Natural killer cell (primary cell): ENCODE data around the gene CROCC. TPM values are rescaled to one million over a fixed set of nuclear protein-coding genes. Genes with fewer than 3 reads are reported as not detected.

Source experiments
- ATAC-seq, 3 donors: fragments of 150-1000 bp in 2 of 3; fragments of 200-7000 bp in 1 of 3; cut with Tn5 transposase; 1 replicate in 1 of 3; 2 replicates in 2 of 3; pipeline ENCODE4 v1.10.0; 2021; ENCODE audit warnings: mild to moderate bottlenecking in 2 of 3, moderate library complexity in 2 of 3
- DNase-seq, 2 donors: peaks; one replicate each; pipeline versions ENCODE4 v3.0.0 to v3.0.0-alpha.2; 2013 to 2021; ENCODE audit warnings: mixed read lengths in 1 of 2
- H3K27ac ChIP-seq: one replicate; pipeline ENCODE4 v1.5.1; 2013; ENCODE audit warnings: mild to moderate bottlenecking, low read length
- H3K27me3 ChIP-seq: one replicate; pipeline ENCODE4 v1.6.1; 2013; ENCODE audit warnings: low read length; ENCODE audit not compliant: control insufficient read depth, insufficient read depth
- H3K36me3 ChIP-seq: one replicate; pipeline ENCODE4 v1.6.1; 2013; ENCODE audit warnings: low read length; ENCODE audit not compliant: control insufficient read depth, insufficient read depth
- H3K4me1 ChIP-seq: one replicate; pipeline ENCODE4 v1.6.1; 2013; ENCODE audit warnings: low read length; ENCODE audit not compliant: control insufficient read depth, insufficient read depth
- H3K4me3 ChIP-seq: one replicate; pipeline ENCODE4 v1.5.1; 2013; ENCODE audit warnings: low read length
- H3K9me3 ChIP-seq: one replicate; pipeline ENCODE4 v1.6.1; 2013; ENCODE audit warnings: low read length; ENCODE audit not compliant: control insufficient read depth, insufficient read depth
- H3K27ac Mint-ChIP-seq, 2 donors: one replicate each; pipeline ENCODE4 v1.8.0; 2022; ENCODE audit warnings: mild to moderate bottlenecking in 2 of 2, mixed read lengths in 2 of 2, moderate library complexity in 1 of 2
- H3K27me3 Mint-ChIP-seq, 2 donors: one replicate each; pipeline ENCODE4 v1.8.0; 2022; ENCODE audit warnings: low read depth in 2 of 2, mixed read lengths in 2 of 2
- H3K36me3 Mint-ChIP-seq: one replicate; pipeline ENCODE4 v1.8.0; 2022; ENCODE audit warnings: mixed read lengths
- H3K4me1 Mint-ChIP-seq, 2 donors: one replicate each; pipeline ENCODE4 v1.8.0; 2022; ENCODE audit warnings: mixed read lengths in 2 of 2
- H3K4me3 Mint-ChIP-seq: one replicate; pipeline ENCODE4 v1.8.0; 2022; ENCODE audit warnings: mild to moderate bottlenecking, moderate library complexity, mixed read lengths
- H3K9me3 Mint-ChIP-seq, 2 donors: one replicate each; pipeline ENCODE4 v1.8.0; 2022; ENCODE audit warnings: mixed read lengths in 2 of 2
- WGBS: methylation state at CpG from one replicate; pipeline ENCODE4 v1.1.7; 2013; ENCODE audit warnings: missing lambda C conversion rate; ENCODE audit not compliant: insufficient coverage; 5-methylcytosine and 5-hydroxymethylcytosine counted together
- intact Hi-C: fragments of 100-400 bp; cut with micrococcal nuclease; formaldehyde crosslinking; loops from one replicate; pipeline ENCODE4 v1.14.2; 2022
- total RNA-seq, 4 donors: library from RNA; stranded (reverse); fragments of 120-200 nt in 1 of 4; gene quantifications; one replicate each; pipeline versions ENCODE4 v1.2.3 to v1.2.4, GENCODE V29; 2013 to 2022
- TF ChIP-seq, protein P1 (sequence below): fragments of 200-600 bp; IDR thresholded peaks from one replicate; pipeline ENCODE4 v1.8.0; 2022; ENCODE audit warnings: antibody characterized with exemption

The CROCC gene
- total RNA-seq, 3 donors from 2014 or later (not counting 1 experiment from before 2014, with no cell fraction given), result 51.7 to 62.9 (median 59.1) TPM

DNA sequence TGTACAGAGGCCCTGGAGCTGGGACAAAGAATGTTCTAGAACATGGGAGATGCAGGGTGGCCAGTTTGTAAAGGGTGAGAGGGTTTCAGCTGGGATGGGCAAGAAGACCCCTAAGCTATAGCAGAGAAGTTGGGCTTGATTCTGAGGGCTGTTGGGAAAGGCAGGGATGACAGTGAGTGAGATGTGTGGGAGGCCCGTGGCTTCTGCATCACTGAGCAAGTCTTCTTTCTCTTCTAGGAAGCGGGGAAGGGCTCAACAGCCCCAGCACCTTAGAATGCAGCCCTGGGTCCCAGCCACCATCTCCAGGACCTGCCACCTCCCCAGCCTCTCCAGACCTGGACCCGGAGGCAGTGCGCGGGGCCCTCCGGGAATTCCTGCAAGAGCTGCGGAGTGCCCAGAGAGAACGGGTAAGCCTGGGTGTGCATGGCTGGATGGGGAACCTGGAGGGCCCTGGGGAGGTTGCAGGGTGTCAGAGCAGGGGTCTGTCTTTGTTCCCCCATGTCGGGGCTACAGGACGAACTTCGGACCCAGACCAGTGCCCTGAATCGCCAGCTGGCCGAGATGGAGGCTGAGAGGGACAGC, 43.8 kb downstream of the CROCC start:
- TF ChIP-seq, protein P1, sequence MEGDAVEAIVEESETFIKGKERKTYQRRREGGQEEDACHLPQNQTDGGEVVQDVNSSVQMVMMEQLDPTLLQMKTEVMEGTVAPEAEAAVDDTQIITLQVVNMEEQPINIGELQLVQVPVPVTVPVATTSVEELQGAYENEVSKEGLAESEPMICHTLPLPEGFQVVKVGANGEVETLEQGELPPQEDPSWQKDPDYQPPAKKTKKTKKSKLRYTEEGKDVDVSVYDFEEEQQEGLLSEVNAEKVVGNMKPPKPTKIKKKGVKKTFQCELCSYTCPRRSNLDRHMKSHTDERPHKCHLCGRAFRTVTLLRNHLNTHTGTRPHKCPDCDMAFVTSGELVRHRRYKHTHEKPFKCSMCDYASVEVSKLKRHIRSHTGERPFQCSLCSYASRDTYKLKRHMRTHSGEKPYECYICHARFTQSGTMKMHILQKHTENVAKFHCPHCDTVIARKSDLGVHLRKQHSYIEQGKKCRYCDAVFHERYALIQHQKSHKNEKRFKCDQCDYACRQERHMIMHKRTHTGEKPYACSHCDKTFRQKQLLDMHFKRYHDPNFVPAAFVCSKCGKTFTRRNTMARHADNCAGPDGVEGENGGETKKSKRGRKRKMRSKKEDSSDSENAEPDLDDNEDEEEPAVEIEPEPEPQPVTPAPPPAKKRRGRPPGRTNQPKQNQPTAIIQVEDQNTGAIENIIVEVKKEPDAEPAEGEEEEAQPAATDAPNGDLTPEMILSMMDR, result no peak
- Histone ChIP-seq H3K4me3 (no peak overlapping the region), H3K36me3 (peaks cover 6% of the 10 kb centered on the region), H3K9me3 (no peaks in the 10 kb centered on the region), H3K4me1 (peaks cover 8% of the 10 kb centered on the region), H3K27me3 (no peaks in the 10 kb centered on the region), H3K27ac (no peak overlapping the region)
- no peaks in the 10 kb centered on the region for H3K27me3 Mint-ChIP-seq
- ATAC-seq (no peak), DNase-seq (no peak)
- H3K4me3 Mint-ChIP-seq, result no peak overlapping the region
- no peaks in the 10 kb centered on the region for H3K9me3 Mint-ChIP-seq
- peaks cover under 1 to 6% of the 10 kb centered on the region in 2 donors for H3K4me1 Mint-ChIP-seq
- intact Hi-C loops, result no loop called here
- no peaks in the 10 kb centered on the region for H3K36me3 Mint-ChIP-seq
- 95% methylated on average over 13 of the region's 13 CpGs for WGBS
- no peak overlapping the region for H3K27ac Mint-ChIP-seq

DNA sequence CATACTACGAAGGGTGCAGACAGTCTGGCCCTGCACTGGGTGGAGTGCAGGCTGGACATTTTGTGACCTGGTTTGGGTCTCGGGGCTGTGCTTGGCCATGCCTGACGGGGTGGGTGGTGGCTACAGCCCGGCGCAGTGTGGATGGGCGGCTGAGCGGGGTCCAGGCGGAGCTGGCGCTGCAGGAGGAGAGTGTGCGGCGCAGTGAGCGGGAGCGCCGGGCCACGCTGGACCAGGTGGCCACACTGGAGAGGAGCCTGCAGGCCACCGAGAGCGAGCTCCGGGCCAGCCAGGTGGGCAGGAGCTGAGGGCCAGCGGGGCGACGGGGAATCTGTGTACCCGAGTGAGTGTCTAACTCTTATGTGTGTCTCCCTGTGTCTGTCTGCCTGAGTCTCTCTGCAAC, 44.6 kb downstream of the CROCC start:
- Histone ChIP-seq H3K36me3 (peaks cover 6% of the 10 kb centered on the region), H3K27me3 (no peaks in the 10 kb centered on the region), H3K4me3 (no peak overlapping the region), H3K4me1 (peaks cover 3% of the 10 kb centered on the region), H3K27ac (no peak overlapping the region), H3K9me3 (no peaks in the 10 kb centered on the region)
- intact Hi-C loops, result no loop called here
- Mint-ChIP-seq H3K4me1 (peaks cover 0 to 6% of the 10 kb centered on the region in 2 donors), H3K27ac (no peak overlapping the region), H3K36me3 (no peaks in the 10 kb centered on the region), H3K4me3 (no peak overlapping the region), H3K9me3 (no peaks in the 10 kb centered on the region), H3K27me3 (no peaks in the 10 kb centered on the region)
- TF ChIP-seq, protein P1, result no peak
- 97% methylated on average over 22 of the region's 22 CpGs for WGBS
- no peak for DNase-seq
- ATAC-seq, result no peak

DNA sequence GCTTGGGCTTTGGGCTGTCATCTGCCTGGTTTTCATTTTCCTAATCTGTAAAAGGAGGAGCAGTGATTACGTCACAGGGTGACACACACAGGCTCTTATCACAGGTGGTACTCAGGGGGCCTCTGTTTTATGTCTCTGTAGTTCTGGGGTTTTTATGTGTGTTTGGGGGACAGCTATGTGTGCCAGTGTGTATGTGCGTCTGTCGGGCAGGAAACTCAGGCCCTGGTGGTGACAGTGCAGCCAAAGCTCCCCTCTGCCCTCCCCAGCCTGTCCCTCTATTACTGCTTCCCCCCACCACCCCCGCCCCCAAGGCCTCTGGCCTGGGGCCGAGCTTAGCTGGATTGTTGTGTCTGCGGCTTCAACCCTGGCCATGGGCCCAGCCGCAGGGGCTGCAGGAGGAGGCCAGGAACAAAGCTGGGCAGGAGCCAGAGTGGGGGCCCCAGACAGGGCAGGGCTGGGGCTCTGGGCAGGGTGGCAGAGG, 45.4 kb downstream of the CROCC start:
- Histone ChIP-seq H3K4me3 (no peak overlapping the region), H3K9me3 (no peaks in the 10 kb centered on the region), H3K4me1 (no peaks in the 10 kb centered on the region), H3K36me3 (peaks cover 6% of the 10 kb centered on the region), H3K27ac (no peak overlapping the region), H3K27me3 (no peaks in the 10 kb centered on the region)
- intact Hi-C loops, result no loop called here
- Mint-ChIP-seq H3K9me3 (no peaks in the 10 kb centered on the region), H3K27me3 (no peaks in the 10 kb centered on the region), H3K4me1 (no peaks in the 10 kb centered on the region), H3K27ac (no peak overlapping the region), H3K36me3 (no peaks in the 10 kb centered on the region), H3K4me3 (no peak overlapping the region)
- DNase-seq (no peak), ATAC-seq (no peak)
- WGBS, result 52% methylated on average over 5 of the region's 7 CpGs
- TF ChIP-seq, protein P1, result no peak

DNA sequence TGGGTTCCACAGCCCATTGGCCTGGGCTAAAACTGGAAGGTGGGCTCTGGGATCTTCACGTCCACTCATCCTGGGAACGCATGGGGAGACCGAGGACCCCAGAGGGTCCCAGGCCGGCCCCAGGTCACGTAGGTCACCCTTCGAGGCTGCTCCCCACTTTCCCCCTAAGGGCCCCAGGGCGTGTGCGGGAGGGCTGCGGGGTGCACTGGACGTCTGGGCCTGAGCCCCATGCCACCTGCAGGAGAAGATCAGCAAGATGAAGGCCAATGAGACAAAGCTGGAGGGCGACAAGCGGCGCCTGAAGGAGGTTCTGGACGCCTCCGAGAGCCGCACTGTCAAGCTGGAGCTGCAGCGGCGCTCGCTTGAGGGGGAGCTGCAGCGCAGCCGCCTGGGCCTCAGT, 46.2 kb downstream of the CROCC start:
- DNase-seq (no peak), ATAC-seq (no peak)
- Histone ChIP-seq H3K4me1 (no peaks in the 10 kb centered on the region), H3K36me3 (peaks cover 6% of the 10 kb centered on the region), H3K27ac (no peak overlapping the region), H3K27me3 (no peaks in the 10 kb centered on the region), H3K9me3 (no peaks in the 10 kb centered on the region), H3K4me3 (no peak overlapping the region)
- no peaks in the 10 kb centered on the region for H3K36me3 Mint-ChIP-seq
- no peak overlapping the region for H3K4me3 Mint-ChIP-seq
- intact Hi-C loops, result no loop called here
- WGBS, result 96% methylated on average over 21 of the region's 21 CpGs
- H3K9me3 Mint-ChIP-seq, result no peaks in the 10 kb centered on the region
- no peak overlapping the region for H3K27ac Mint-ChIP-seq
- TF ChIP-seq, protein P1, result no peak
- no peaks in the 10 kb centered on the region for H3K4me1 Mint-ChIP-seq
- no peaks in the 10 kb centered on the region for H3K27me3 Mint-ChIP-seq
